CD4-positive, alpha-beta T cell treated with Interleukin-17A for 4 hours (primary cell): Measurements from ENCODE around the gene NEK9.
"Not testable (repeated sequence)": the region's sequence is repeated elsewhere in the genome, so short reads cannot be mapped to it uniquely, and the experiment has no call there.

Source experiments
- DNase-seq: peaks from one replicate; pipeline ENCODE4 v3.0.0-alpha.2; 2020; ENCODE audit warnings: mixed read lengths

Gene NEK9

GRCh38 chr14:75098682-75099081 is 28.2 kb downstream of the NEK9 start:
- DNase-seq: no peak

GRCh38 chr14:75098212-75098611 is 28.6 kb downstream of the NEK9 start:
- no peak for DNase-seq

GRCh38 chr14:75096959-75097358 is 29.9 kb downstream of the NEK9 start:
- no peak for DNase-seq

- no peak for DNase-seq
Measured at GRCh38 chr14:75095690-75096089, 31.2 kb downstream of the NEK9 start.

GRCh38 chr14:75094896-75095295 is 32.0 kb downstream of the NEK9 start:
- no peak for DNase-seq

- DNase-seq: no peak
Measured at GRCh38 chr14:75092698-75093097, 34.1 kb downstream of the NEK9 start.

GRCh38 chr14:75091251-75091650 is 35.6 kb downstream of the NEK9 start:
- no peak for DNase-seq

GRCh38 chr14:75090353-75090752 is 36.5 kb downstream of the NEK9 start:
- DNase-seq: no peak

GRCh38 chr14:75088566-75089373 is 38.1 kb downstream of the NEK9 start:
- DNase-seq: peak; percentile 62

GRCh38 chr14:75088153-75088552 is 38.7 kb downstream of the NEK9 start:
- no peak for DNase-seq

- no peak for DNase-seq
Measured at GRCh38 chr14:75084513-75084912, 42.3 kb downstream of the NEK9 start.

- DNase-seq: no peak
Measured at GRCh38 chr14:75083271-75083670, 43.6 kb downstream of the NEK9 start.

GRCh38 chr14:75081660-75082229 is 45.1 kb downstream of the NEK9 start:
- DNase-seq: no peak

GRCh38 chr14:75079521-75079920 is 47.3 kb downstream of the NEK9 start:
- no peak for DNase-seq

GRCh38 chr14:75077794-75078193 is 49.1 kb downstream of the NEK9 start:
- no peak for DNase-seq

- no peak for DNase-seq
Measured at GRCh38 chr14:75070383-75070782, 56.5 kb downstream of the NEK9 start.

- no peak for DNase-seq
Measured at GRCh38 chr14:75069811-75070145, 57.1 kb downstream of the NEK9 start.

- DNase-seq: peak; percentile 71
Measured at GRCh38 chr14:75069121-75069810, 57.6 kb downstream of the NEK9 start, which contains the start of gene ZC2HC1C. Gene ZC2HC1C, plus strand, starts transcription at chr14:75069641. Its CDS starts 933 bp downstream, at chr14:75070574.

- no peak for DNase-seq
Measured at GRCh38 chr14:75068294-75069120, 58.3 kb downstream of the NEK9 start.

GRCh38 chr14:75067765-75068164 is 59.1 kb downstream of the NEK9 start:
- not testable (repeated sequence) for DNase-seq

- DNase-seq: no peak
Measured at GRCh38 chr14:75067212-75067611, 59.6 kb downstream of the NEK9 start.

GRCh38 chr14:75066691-75067090 is 60.2 kb downstream of the NEK9 start:
- no peak for DNase-seq

GRCh38 chr14:75064205-75064567 is 62.7 kb downstream of the NEK9 start:
- no peak for DNase-seq
